H1 (cell line): ENCODE measurements around the gene SNU13. TPM values are rescaled to one million over a fixed set of nuclear protein-coding genes. Genes with fewer than 3 reads are reported as not detected.
"Not testable (repeated sequence)": the region's sequence is repeated elsewhere in the genome, so short reads cannot be mapped to it uniquely, and the experiment has no call there.

Experiments used
- CTCF ChIA-PET: fragments of 300-600 bp; sonication (Branson Sonifier 250); formaldehyde crosslinking; loops from one replicate; lab custom pipeline; 2021; ENCODE audit not compliant: partially characterized antibody; lab: Charles Lee
- POLR2A ChIA-PET: fragments of 300-600 bp; sonication (Branson Sonifier 250); formaldehyde crosslinking; loops from one replicate; lab custom pipeline; 2021; ENCODE audit warnings: inconsistent platforms; ENCODE audit not compliant: partially characterized antibody; lab: Charles Lee
- DNase-seq, 2 experiments: peaks; one replicate each; pipeline versions ENCODE4 v3.0.0 to v3.0.0-alpha.2; 2010 to 2022; ENCODE audit warnings: low spot score in 2 of 2, low read depth in 1 of 2, mixed read lengths in 1 of 2
- FAIRE-seq: peaks from 2 replicates; lab custom pipeline; 2011; peaks lifted over from hg19 to GRCh38; lab: Jason Lieb, UNC
- H2AFZ ChIP-seq: 2 replicates; pipeline ENCODE4 v1.8.1; 2012; ENCODE audit warnings: low read length, inconsistent platforms
- H2AK5ac ChIP-seq: 2 replicates; pipeline ENCODE4 v1.6.1; 2013; ENCODE audit warnings: low read depth, low read length
- H2BK120ac ChIP-seq: replicated peaks from 2 replicates; pipeline ENCODE3; 2013; ENCODE audit warnings: low read depth, low read length, inconsistent platforms
- H2BK12ac ChIP-seq: 2 replicates; pipeline ENCODE4 v1.6.1; 2013; ENCODE audit warnings: low read depth, low read length
- H2BK15ac ChIP-seq: 2 replicates; pipeline ENCODE4 v1.6.1; 2013; ENCODE audit warnings: low read length
- H2BK20ac ChIP-seq: 2 replicates; pipeline ENCODE4 v1.6.1; 2013; ENCODE audit warnings: low read length
- H2BK5ac ChIP-seq: 2 replicates; pipeline ENCODE4 v1.6.1; 2013; ENCODE audit warnings: low read depth, low read length
- H3K14ac ChIP-seq: 2 replicates; pipeline ENCODE4 v1.6.1; 2013; ENCODE audit warnings: inconsistent platforms; ENCODE audit not compliant: insufficient read length
- H3K18ac ChIP-seq: 2 replicates; pipeline ENCODE4 v1.6.1; 2013; ENCODE audit warnings: low read length; ENCODE audit errors: extremely low read depth
- H3K23ac ChIP-seq: 2 replicates; pipeline ENCODE4 v1.6.1; 2013; ENCODE audit warnings: inconsistent platforms; ENCODE audit not compliant: insufficient read length
- H3K23me2 ChIP-seq: 2 replicates; pipeline ENCODE4 v1.6.1; 2013; ENCODE audit warnings: low read depth, low read length
- H3K27ac ChIP-seq: 2 replicates; pipeline ENCODE4 v1.6.1; 2011; ENCODE audit warnings: low read depth, low read length, inconsistent platforms
- H3K27me3 ChIP-seq, 4 experiments: replicated peaks in 1 of 4; 1 replicate in 1 of 4; 2 replicates in 3 of 4; pipeline versions ENCODE4 v1.6.1 to v1.8.1; 2011 to 2013; ENCODE audit warnings: low read length in 3 of 4, mild to moderate bottlenecking in 3 of 4, inconsistent platforms in 2 of 4, mixed read lengths in 2 of 4, moderate library complexity in 1 of 4; ENCODE audit not compliant: control insufficient read depth in 3 of 4, insufficient read depth in 3 of 4; ENCODE audit errors: extremely low read depth in 1 of 4
- H3K36me3 ChIP-seq, 4 experiments: 2 replicates each; pipeline versions ENCODE4 v1.6.1 to v1.8.1; 2011 to 2013; ENCODE audit warnings: mild to moderate bottlenecking in 4 of 4, low read length in 3 of 4, moderate library complexity in 2 of 4, control low read depth in 1 of 4, inconsistent platforms in 1 of 4; ENCODE audit not compliant: insufficient read depth in 4 of 4, control insufficient read depth in 2 of 4
- H3K4ac ChIP-seq: replicated peaks from 2 replicates; pipeline ENCODE3; 2013; ENCODE audit warnings: low read length, low read depth, mixed read lengths, inconsistent platforms; ENCODE audit not compliant: insufficient read length
- H3K4me1 ChIP-seq, 4 experiments: replicated peaks in 1 of 4; 1 replicate in 1 of 4; 2 replicates in 3 of 4; pipeline versions ENCODE4 v1.6.1 to v1.8.1; 2011 to 2013; ENCODE audit warnings: low read length in 3 of 4, inconsistent platforms in 2 of 4, mixed read lengths in 1 of 4; ENCODE audit not compliant: insufficient read depth in 4 of 4, control insufficient read depth in 3 of 4
- H3K4me2 ChIP-seq, 2 experiments: 2 replicates each; pipeline versions ENCODE4 v1.6.1 to v1.8.1; 2011 to 2013; ENCODE audit warnings: low read depth in 2 of 2, low read length in 2 of 2, control low read depth in 1 of 2, inconsistent platforms in 1 of 2, mild to moderate bottlenecking in 1 of 2; ENCODE audit not compliant: insufficient read depth in 1 of 2
- H3K4me3 ChIP-seq, 4 experiments: fragments of 200-600, 300-600 bp in 1 of 4; sonication (generic), shearing (Covaris generic), sonication (Bioruptor Twin) in 1 of 4; 2 replicates each; pipeline versions ENCODE4 v1.5.1 to v1.8.1; 2011 to 2016; ENCODE audit warnings: low read length in 4 of 4, low read depth in 3 of 4, control low read depth in 2 of 4, inconsistent platforms in 2 of 4, mild to moderate bottlenecking in 2 of 4, mixed read lengths in 1 of 4, moderate library complexity in 1 of 4; ENCODE audit not compliant: insufficient read depth in 2 of 4; ENCODE audit errors: extremely low read depth in 1 of 4
- H3K56ac ChIP-seq: replicated peaks from 2 replicates; pipeline ENCODE3; 2013; ENCODE audit warnings: low read depth, mild to moderate bottlenecking, mixed read lengths, low read length, inconsistent platforms; ENCODE audit not compliant: insufficient read length
- H3K79me1 ChIP-seq: 2 replicates; pipeline ENCODE4 v1.6.1; 2013; ENCODE audit warnings: low read depth, low read length, control low read depth
- H3K79me2 ChIP-seq, 2 experiments: 2 replicates each; pipeline versions ENCODE4 v1.6.1 to v1.8.1; 2012 to 2013; ENCODE audit warnings: low read length in 2 of 2, mild to moderate bottlenecking in 2 of 2, inconsistent platforms in 1 of 2; ENCODE audit not compliant: insufficient read depth in 2 of 2, control insufficient read depth in 1 of 2
- H3K9ac ChIP-seq, 4 experiments: replicated peaks in 1 of 4; 1 replicate in 1 of 4; 2 replicates in 3 of 4; pipeline versions ENCODE4 v1.6.1 to v1.8.1; 2011 to 2013; ENCODE audit warnings: low read depth in 3 of 4, low read length in 3 of 4, control low read depth in 2 of 4, mild to moderate bottlenecking in 2 of 4, moderate library complexity in 2 of 4, inconsistent platforms in 1 of 4; ENCODE audit errors: extremely low read depth in 1 of 4
- H3K9me3 ChIP-seq, 2 experiments: 2 replicates each; pipeline versions ENCODE4 v1.6.1 to v1.8.1; 2012 to 2013; ENCODE audit warnings: mild to moderate bottlenecking in 2 of 2, moderate library complexity in 2 of 2, control low read depth in 1 of 2, inconsistent platforms in 1 of 2, low read depth in 1 of 2, low read length in 1 of 2, mixed read lengths in 1 of 2; ENCODE audit not compliant: insufficient read depth in 2 of 2
- H4K20me1 ChIP-seq, 2 experiments: replicated peaks in 1 of 2; 2 replicates each; pipeline versions ENCODE3 to v1.8.1; 2011 to 2013; ENCODE audit warnings: inconsistent platforms in 2 of 2, low read length in 2 of 2, mild to moderate bottlenecking in 1 of 2; ENCODE audit not compliant: insufficient read depth in 2 of 2, control insufficient read depth in 1 of 2
- H4K5ac ChIP-seq: 2 replicates; pipeline ENCODE4 v1.6.1; 2013; ENCODE audit warnings: low read length, low read depth, mixed read lengths, inconsistent platforms; ENCODE audit not compliant: insufficient read length
- H4K8ac ChIP-seq: 2 replicates; pipeline ENCODE4 v1.8.0; 2013; ENCODE audit warnings: mild to moderate bottlenecking, moderate library complexity, low read length, inconsistent platforms; ENCODE audit not compliant: insufficient read depth; ENCODE audit errors: extremely low read depth
- H4K91ac ChIP-seq: replicated peaks from 2 replicates; pipeline ENCODE3; 2013; ENCODE audit warnings: low read length, mixed read lengths, inconsistent platforms; ENCODE audit not compliant: insufficient read length
- WGBS, 2 experiments: shearing (Covaris generic) in 1 of 2; methylation state at CpG; one replicate each; pipeline versions ENCODE4 v1.1.6 to v1.1.7; 2013 to 2015; ENCODE audit warnings: low lambda C conversion rate in 2 of 2, mixed read lengths in 2 of 2, inconsistent platforms in 1 of 2, low coverage in 1 of 2, missing lambda C conversion rate in 1 of 2; ENCODE audit not compliant: insufficient replicate concordance in 2 of 2, insufficient coverage in 1 of 2, insufficient read length in 1 of 2; ENCODE audit errors: extremely low coverage in 1 of 2, missing lambda C conversion rate in 1 of 2; 5-methylcytosine and 5-hydroxymethylcytosine counted together
- polyA plus RNA-seq, 7 experiments: library from polyadenylated mRNA; depleted of rRNA in 3 of 7; stranded (reverse) in 5 of 7; unstranded in 2 of 7; fragments of >200 nt in 5 of 7; fragments of 200-250 nt in 2 of 7; gene quantifications; 1 replicate in 5 of 7; 2 replicates in 1 of 7; 4 replicates in 1 of 7; pipeline versions ENCODE4 v1.2.1 to v1.2.3, GENCODE V29; 2011 to 2013; ENCODE audit warnings: missing spikeins in 2 of 7, mixed read lengths in 2 of 7
- total RNA-seq: library from RNA; stranded (reverse); fragmentation: NEBNext Ultra II Directional; extraction: Animal tissue kit (Norgen Biotek cat#: 25700); gene quantifications from 2 replicates; pipeline ENCODE4 v1.2.1, GENCODE V29; 2021

Gene SNU13
- total and polyA plus RNA-seq, 2 of the 8 experiments (the other 6 are each of a cell fraction or from before 2014, with no cell fraction given): 241 to 281 TPM

DNA sequence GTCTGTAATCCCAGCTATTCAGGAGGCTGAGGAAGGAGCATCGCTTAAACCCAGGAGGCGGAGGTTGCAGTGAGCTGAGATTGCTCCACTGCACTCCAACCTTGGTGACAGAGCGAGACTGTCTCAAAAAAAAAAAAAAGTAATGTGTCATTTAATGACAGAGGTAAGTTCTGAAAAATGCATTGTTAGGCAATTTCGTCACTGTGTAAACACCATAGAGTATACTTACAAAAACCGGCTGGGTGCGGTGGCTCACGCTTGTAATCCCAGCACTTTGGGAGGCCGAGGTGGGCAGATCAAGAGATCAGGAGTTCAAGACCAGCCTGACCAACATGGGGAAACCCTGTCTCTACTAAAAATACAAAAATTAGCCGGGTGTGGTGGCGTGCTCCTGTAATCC lies 16.6 kb downstream of the SNU13 start:
- not testable (repeated sequence) for H3K23me2 ChIP-seq, H3K4me3 ChIP-seq, H3K18ac ChIP-seq, H3K23ac ChIP-seq, H3K4me2 ChIP-seq, H2AK5ac ChIP-seq, H2BK5ac ChIP-seq, H2BK12ac ChIP-seq, H3K9me3 ChIP-seq, DNase-seq, H2AFZ ChIP-seq, H3K79me2 ChIP-seq, H4K91ac ChIP-seq, H3K4ac ChIP-seq, H3K27me3 ChIP-seq, H3K4me1 ChIP-seq, H3K56ac ChIP-seq, H3K9ac ChIP-seq, H4K8ac ChIP-seq, H4K20me1 ChIP-seq, H3K27ac ChIP-seq, H2BK20ac ChIP-seq, H2BK120ac ChIP-seq, H3K14ac ChIP-seq, FAIRE-seq, H2BK15ac ChIP-seq, H4K5ac ChIP-seq
- POLR2A ChIA-PET: interaction anchor here (1.4 kb wide), 1 partner anchor 50 kb away, joined by 5 read pairs; no protein-coding TSS in a partner anchor
- H3K79me1 ChIP-seq: peaks cover 10% of the 10 kb centered on the region
- WGBS, 2 experiments: 90% methylated on average over 10 of the region's 10 CpGs; no CpG with 5 or more reads in 1 of the 2 experiments
- CTCF ChIA-PET: interaction anchor here (0.6 to 1.6 kb wide), 4 partner anchors 13 to 873 kb away, joined by 3 to 6 read pairs (median 4); no protein-coding TSS in a partner anchor
- H3K36me3 ChIP-seq: peaks cover 3 to 17% (median 9%) of the 10 kb centered on the region in 4 experiments; a peak in 7 of 8 replicates
